HG03520 (cell line): ENCODE results near the gene ARFGAP1.
"Not testable (repeated sequence)": the region's sequence is repeated elsewhere in the genome, so short reads cannot be mapped to it uniquely, and the experiment has no call there.

Experiments used
- ATAC-seq: cut with Tn5 transposase; IDR thresholded peaks from one replicate; pipeline ENCODE4 v1.9.1; 2021; ENCODE audit warnings: mild to moderate bottlenecking, moderate library complexity; ENCODE audit not compliant: unreplicated experiment

Gene ARFGAP1

GRCh38 chr20:63330084-63330760 is 57.6 kb downstream of the ARFGAP1 start:
- ATAC-seq, result no peak

GRCh38 chr20:63330940-63331339 is 58.3 kb downstream of the ARFGAP1 start:
- no peak for ATAC-seq

GRCh38 chr20:63331741-63332400 is 59.3 kb downstream of the ARFGAP1 start:
- ATAC-seq, result no peak

- ATAC-seq, result no peak
These were observed 60.1 kb downstream of the ARFGAP1 start for GRCh38 chr20:63332488-63333240.

GRCh38 chr20:63333241-63333836 is 60.7 kb downstream of the ARFGAP1 start:
- no peak for ATAC-seq

GRCh38 chr20:63334356-63334755 is 61.7 kb downstream of the ARFGAP1 start:
- no peak for ATAC-seq

GRCh38 chr20:63335060-63335459 is 62.4 kb downstream of the ARFGAP1 start:
- ATAC-seq, result not testable (repeated sequence)

- ATAC-seq, result no peak
These were observed 63.1 kb downstream of the ARFGAP1 start for GRCh38 chr20:63335711-63336110.

- no peak for ATAC-seq
These were observed 63.7 kb downstream of the ARFGAP1 start for GRCh38 chr20:63336232-63336752.

- no peak for ATAC-seq
These were observed 65.3 kb downstream of the ARFGAP1 start for GRCh38 chr20:63337786-63338420.
